ENCODE data around the gene RINL. TPM values are rescaled to one million over a fixed set of nuclear protein-coding genes. Genes with fewer than 3 reads are reported as not detected.

The RINL gene
- total RNA-seq, 1 donor from 2014 or later: 3.3 TPM

- DNase-seq (ENCODE audit: low spot score in 2 of 2, unreplicated experiment in 2 of 2): peak; percentile 99 to 100
- peak within 1 kb of the TSS; percentile 88 for H3K4me3 Mint-ChIP-seq
- H3K4me1 Mint-ChIP-seq: peaks cover 41% of the 10 kb centered on the region
- H3K36me3 Mint-ChIP-seq: peaks cover 10% of the 10 kb centered on the region
- TF ChIP-seq CTCF (IDR thresholded peaks at IDR 0.05; ENCODE audit: unreplicated experiment): peak; percentile 81
- H3K27me3 Mint-ChIP-seq (ENCODE audit: low read depth): no peaks in the 10 kb centered on the region
- H3K9me3 Mint-ChIP-seq: no peaks in the 10 kb centered on the region
- H3K27ac Mint-ChIP-seq: peak within 1 kb of the TSS; percentile 99
Measured at GRCh38 chr19:38849860-38850435, 28.1 kb downstream of the RINL start, which contains the start of gene HNRNPL. TSS of gene HNRNPL (minus strand) at chr19:38849986. CDS start at chr19:38849966, 20 bp downstream.

- H3K4me1 Mint-ChIP-seq: peaks cover 41% of the 10 kb centered on the region
- H3K9me3 Mint-ChIP-seq: no peaks in the 10 kb centered on the region
- DNase-seq (ENCODE audit: low spot score in 2 of 2, unreplicated experiment in 2 of 2): peak; percentile 99
- TF ChIP-seq CTCF (IDR thresholded peaks at IDR 0.05; ENCODE audit: unreplicated experiment): no peak
- peak overlapping the region; percentile 99 for H3K27ac Mint-ChIP-seq
- no peaks in the 10 kb centered on the region for H3K27me3 Mint-ChIP-seq (ENCODE audit: low read depth)
- peaks cover 13% of the 10 kb centered on the region for H3K36me3 Mint-ChIP-seq
- peak overlapping the region; percentile 88 for H3K4me3 Mint-ChIP-seq
Measured at GRCh38 chr19:38849147-38849859, 28.8 kb downstream of the RINL start.

GRCh38 chr19:38848299-38849146 is 29.6 kb downstream of the RINL start:
- TF ChIP-seq CTCF (IDR thresholded peaks at IDR 0.05; ENCODE audit: unreplicated experiment): no peak
- Mint-ChIP-seq H3K27ac (peak overlapping the region; percentile 97), H3K4me1 (peaks cover 41% of the 10 kb centered on the region), H3K36me3 (peaks cover 18% of the 10 kb centered on the region), H3K4me3 (peak overlapping the region; percentile 88), H3K9me3 (no peaks in the 10 kb centered on the region), H3K27me3 (ENCODE audit: low read depth) (no peaks in the 10 kb centered on the region)
- DNase-seq (ENCODE audit: low spot score in 2 of 2, unreplicated experiment in 2 of 2): no peak

GRCh38 chr19:38846097-38846496 is 32.0 kb downstream of the RINL start:
- TF ChIP-seq CTCF (IDR thresholded peaks at IDR 0.05; ENCODE audit: unreplicated experiment): no peak
- Mint-ChIP-seq H3K27ac (no peak overlapping the region), H3K4me1 (peaks cover 28% of the 10 kb centered on the region), H3K4me3 (no peak overlapping the region), H3K36me3 (peaks cover 36% of the 10 kb centered on the region), H3K9me3 (no peaks in the 10 kb centered on the region), H3K27me3 (ENCODE audit: low read depth) (no peaks in the 10 kb centered on the region)
- no peak for DNase-seq (ENCODE audit: low spot score in 2 of 2, unreplicated experiment in 2 of 2)

- peaks cover 27% of the 10 kb centered on the region for H3K4me1 Mint-ChIP-seq
- peaks cover 42% of the 10 kb centered on the region for H3K36me3 Mint-ChIP-seq
- H3K9me3 Mint-ChIP-seq: no peaks in the 10 kb centered on the region
- no peaks in the 10 kb centered on the region for H3K27me3 Mint-ChIP-seq (ENCODE audit: low read depth)
- no peak for TF ChIP-seq CTCF (IDR thresholded peaks at IDR 0.05; ENCODE audit: unreplicated experiment)
- no peak for DNase-seq (ENCODE audit: low spot score in 2 of 2, unreplicated experiment in 2 of 2)
- peak overlapping the region; percentile 62 for H3K27ac Mint-ChIP-seq
- no peak overlapping the region for H3K4me3 Mint-ChIP-seq
Measured at GRCh38 chr19:38845374-38846024, 32.6 kb downstream of the RINL start.

Data from mesothelial cell of epicardium (in vitro differentiated cells).